NCI-H446 treated with DMSO at 0.1 percent for 48 hours (cell line): ENCODE results near the gene POLG.
"Not testable (repeated sequence)": the region's sequence is repeated elsewhere in the genome, so short reads cannot be mapped to it uniquely, and the experiment has no call there.

Experiments
- DNase-seq: peaks from one replicate; lab custom pipeline; 2025; lab: John Stamatoyannopoulos, UW

POLG gene

DNA sequence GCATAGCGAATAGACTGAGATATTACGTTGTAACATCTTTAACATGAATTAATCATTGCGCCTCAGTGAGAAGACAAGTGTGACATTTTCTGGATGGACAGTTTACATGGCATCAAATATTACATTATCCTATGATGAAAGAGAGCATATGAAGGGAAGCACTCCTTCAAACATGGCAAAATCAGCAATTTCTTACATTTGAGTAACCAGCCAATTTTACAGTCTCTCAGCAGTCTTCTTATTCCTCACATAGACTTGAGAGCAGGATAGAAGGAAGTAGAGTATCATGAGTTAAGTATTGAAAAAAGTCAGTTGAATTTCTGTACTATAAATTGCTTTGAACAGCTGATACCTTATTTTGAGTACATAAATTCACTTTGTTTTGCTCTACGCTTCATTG lies 52.0 kb downstream of the POLG start:
- no peak for DNase-seq

DNA sequence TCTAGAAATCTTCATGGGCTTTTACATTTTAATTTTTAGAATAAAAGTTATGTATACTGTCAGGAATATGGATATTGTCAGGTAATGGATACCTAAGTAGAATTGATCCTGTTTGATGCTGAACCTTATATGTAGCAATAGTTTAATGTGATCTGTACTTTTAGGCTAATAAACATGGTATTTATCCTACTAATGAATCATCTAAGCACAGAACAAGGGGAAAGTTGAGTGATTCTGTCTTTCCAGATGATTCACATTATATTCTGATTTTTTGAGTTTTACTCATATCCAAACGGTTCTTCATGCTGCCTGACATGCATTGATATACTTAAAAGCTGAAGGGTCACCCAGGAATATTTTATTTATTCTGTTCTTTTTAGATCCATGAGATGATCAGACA lies 56.3 kb downstream of the POLG start:
- no peak for DNase-seq

DNA sequence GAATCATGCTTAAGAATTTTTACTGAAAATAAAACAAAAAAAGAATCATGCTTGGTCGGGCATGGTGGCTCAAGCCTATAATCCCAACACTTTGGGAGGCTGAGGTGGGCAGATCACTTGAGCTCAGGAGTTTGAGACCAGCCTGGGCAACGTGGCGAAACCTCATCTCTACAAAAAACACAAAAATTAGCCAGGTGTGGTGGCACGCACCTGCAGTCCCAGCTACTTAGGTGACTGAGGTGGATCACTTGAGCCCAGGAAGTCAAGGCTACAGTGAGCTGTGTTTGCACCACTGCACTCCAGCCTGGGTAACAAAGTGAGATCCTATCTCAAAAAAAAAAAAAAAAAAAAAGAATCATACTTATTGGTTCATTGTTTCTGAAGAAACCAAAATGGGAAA lies 57.3 kb downstream of the POLG start:
- DNase-seq = not testable (repeated sequence)
